GM12873 (cell line): ENCODE measurements around the gene CDK5R2.

Source experiments
- CTCF ChIP-seq: IDR thresholded peaks from 2 replicates; pipeline ENCODE4 v1.5.1; 2012; ENCODE audit warnings: low read depth, mild to moderate bottlenecking, moderate library complexity, low read length, control low read depth; ENCODE audit not compliant: insufficient read depth; ENCODE audit errors: missing control alignments

The CDK5R2 gene

GRCh38 chr2:218992196-218992595 is 32.7 kb downstream of the CDK5R2 start:
- no peak for TF ChIP-seq CTCF

- TF ChIP-seq CTCF, result no peak
Observed at GRCh38 chr2:218992703-218993344, 33.4 kb downstream of the CDK5R2 start.

GRCh38 chr2:218993345-218994315 is 34.2 kb downstream of the CDK5R2 start, which contains the start of gene CRYBA2:
TSS of gene CRYBA2 (minus strand) at chr2:218993422. CDS start at chr2:218993176, 246 bp downstream.
- no peak for TF ChIP-seq CTCF

GRCh38 chr2:218995561-218995960 is 36.1 kb downstream of the CDK5R2 start:
- no peak for TF ChIP-seq CTCF

GRCh38 chr2:218995972-218996711 is 36.7 kb downstream of the CDK5R2 start:
- peak; percentile 90 for TF ChIP-seq CTCF

GRCh38 chr2:218996937-218997336 is 37.5 kb downstream of the CDK5R2 start:
- TF ChIP-seq CTCF, result no peak
